Globus pallidus (tissue), 1 donor: ENCODE data around the gene CTBP2.
"Not testable (repeated sequence)": the region's sequence is repeated elsewhere in the genome, so short reads cannot be mapped to it uniquely, and the experiment has no call there.

Source experiments
- DNase-seq: peaks from one replicate; pipeline ENCODE4 v3.0.0-alpha.2; 2015; ENCODE audit warnings: low spot score

Gene CTBP2

GRCh38 chr10:125087191-125087896, 73.0 kb downstream of the CTBP2 start:
- no peak for DNase-seq

GRCh38 chr10:125086691-125087090, 73.7 kb downstream of the CTBP2 start:
- DNase-seq: no peak

- DNase-seq: no peak
These were observed 74.9 kb downstream of the CTBP2 start for GRCh38 chr10:125085258-125086054.

- DNase-seq: no peak
These were observed 75.6 kb downstream of the CTBP2 start for GRCh38 chr10:125084614-125085257.

GRCh38 chr10:125084191-125084613, 76.2 kb downstream of the CTBP2 start:
- no peak for DNase-seq

GRCh38 chr10:125083576-125083920, 76.8 kb downstream of the CTBP2 start:
- no peak for DNase-seq

- no peak for DNase-seq
These were observed 77.3 kb downstream of the CTBP2 start for GRCh38 chr10:125082881-125083575.

GRCh38 chr10:125082471-125082870, 77.9 kb downstream of the CTBP2 start:
- DNase-seq: not testable (repeated sequence)

- no peak for DNase-seq
These were observed 78.4 kb downstream of the CTBP2 start for GRCh38 chr10:125081931-125082330.

GRCh38 chr10:125080984-125081383, 79.4 kb downstream of the CTBP2 start:
- no peak for DNase-seq

GRCh38 chr10:125080296-125080695, 80.1 kb downstream of the CTBP2 start:
- DNase-seq: no peak

GRCh38 chr10:125079091-125079600, 81.2 kb downstream of the CTBP2 start:
- no peak for DNase-seq

GRCh38 chr10:125076891-125077541, 83.3 kb downstream of the CTBP2 start:
- DNase-seq: no peak

GRCh38 chr10:125076121-125076825, 84.1 kb downstream of the CTBP2 start:
- DNase-seq: no peak

GRCh38 chr10:125073996-125074395, 86.4 kb downstream of the CTBP2 start:
- DNase-seq: no peak

GRCh38 chr10:125072794-125073193, 87.6 kb downstream of the CTBP2 start:
- DNase-seq: no peak

GRCh38 chr10:125071008-125071407, 89.4 kb downstream of the CTBP2 start:
- no peak for DNase-seq

GRCh38 chr10:125068406-125068805, 92.0 kb downstream of the CTBP2 start:
- no peak for DNase-seq

GRCh38 chr10:125067764-125068163, 92.6 kb downstream of the CTBP2 start:
- DNase-seq: no peak

GRCh38 chr10:125066764-125067450, 93.5 kb downstream of the CTBP2 start:
- DNase-seq: no peak
